Natural killer cell (primary cell): ENCODE results near the gene TIGD3. TPM values are rescaled to one million over a fixed set of nuclear protein-coding genes. Genes with fewer than 3 reads are reported as not detected.

Experiments used
- ATAC-seq, 3 donors: fragments of 150-1000 bp in 2 of 3; fragments of 200-7000 bp in 1 of 3; cut with Tn5 transposase; 1 replicate in 1 of 3; 2 replicates in 2 of 3; pipeline ENCODE4 v1.10.0; 2021; ENCODE audit warnings: mild to moderate bottlenecking in 2 of 3, moderate library complexity in 2 of 3
- DNase-seq, 2 donors: peaks; one replicate each; pipeline versions ENCODE4 v3.0.0 to v3.0.0-alpha.2; 2013 to 2021; ENCODE audit warnings: mixed read lengths in 1 of 2
- H3K27ac ChIP-seq: one replicate; pipeline ENCODE4 v1.5.1; 2013; ENCODE audit warnings: mild to moderate bottlenecking, low read length
- H3K27me3 ChIP-seq: one replicate; pipeline ENCODE4 v1.6.1; 2013; ENCODE audit warnings: low read length; ENCODE audit not compliant: control insufficient read depth, insufficient read depth
- H3K36me3 ChIP-seq: one replicate; pipeline ENCODE4 v1.6.1; 2013; ENCODE audit warnings: low read length; ENCODE audit not compliant: control insufficient read depth, insufficient read depth
- H3K4me1 ChIP-seq: one replicate; pipeline ENCODE4 v1.6.1; 2013; ENCODE audit warnings: low read length; ENCODE audit not compliant: control insufficient read depth, insufficient read depth
- H3K4me3 ChIP-seq: one replicate; pipeline ENCODE4 v1.5.1; 2013; ENCODE audit warnings: low read length
- H3K9me3 ChIP-seq: one replicate; pipeline ENCODE4 v1.6.1; 2013; ENCODE audit warnings: low read length; ENCODE audit not compliant: control insufficient read depth, insufficient read depth
- H3K27ac Mint-ChIP-seq, 2 donors: one replicate each; pipeline ENCODE4 v1.8.0; 2022; ENCODE audit warnings: mild to moderate bottlenecking in 2 of 2, mixed read lengths in 2 of 2, moderate library complexity in 1 of 2
- H3K27me3 Mint-ChIP-seq, 2 donors: one replicate each; pipeline ENCODE4 v1.8.0; 2022; ENCODE audit warnings: low read depth in 2 of 2, mixed read lengths in 2 of 2
- H3K36me3 Mint-ChIP-seq: one replicate; pipeline ENCODE4 v1.8.0; 2022; ENCODE audit warnings: mixed read lengths
- H3K4me1 Mint-ChIP-seq, 2 donors: one replicate each; pipeline ENCODE4 v1.8.0; 2022; ENCODE audit warnings: mixed read lengths in 2 of 2
- H3K4me3 Mint-ChIP-seq: one replicate; pipeline ENCODE4 v1.8.0; 2022; ENCODE audit warnings: mild to moderate bottlenecking, moderate library complexity, mixed read lengths
- H3K9me3 Mint-ChIP-seq, 2 donors: one replicate each; pipeline ENCODE4 v1.8.0; 2022; ENCODE audit warnings: mixed read lengths in 2 of 2
- WGBS: methylation state at CpG from one replicate; pipeline ENCODE4 v1.1.7; 2013; ENCODE audit warnings: missing lambda C conversion rate; ENCODE audit not compliant: insufficient coverage; 5-methylcytosine and 5-hydroxymethylcytosine counted together
- intact Hi-C: fragments of 100-400 bp; cut with micrococcal nuclease; formaldehyde crosslinking; loops from one replicate; pipeline ENCODE4 v1.14.2; 2022
- total RNA-seq, 4 donors: library from RNA; stranded (reverse); fragments of 120-200 nt in 1 of 4; gene quantifications; one replicate each; pipeline versions ENCODE4 v1.2.3 to v1.2.4, GENCODE V29; 2013 to 2022
- TF ChIP-seq, protein P1 (sequence below): fragments of 200-600 bp; IDR thresholded peaks from one replicate; pipeline ENCODE4 v1.8.0; 2022; ENCODE audit warnings: antibody characterized with exemption

The TIGD3 gene
- total RNA-seq, 3 donors from 2014 or later (not counting 1 experiment from before 2014, with no cell fraction given) = 0.70 to 2.2 (median 1.2) TPM

DNA sequence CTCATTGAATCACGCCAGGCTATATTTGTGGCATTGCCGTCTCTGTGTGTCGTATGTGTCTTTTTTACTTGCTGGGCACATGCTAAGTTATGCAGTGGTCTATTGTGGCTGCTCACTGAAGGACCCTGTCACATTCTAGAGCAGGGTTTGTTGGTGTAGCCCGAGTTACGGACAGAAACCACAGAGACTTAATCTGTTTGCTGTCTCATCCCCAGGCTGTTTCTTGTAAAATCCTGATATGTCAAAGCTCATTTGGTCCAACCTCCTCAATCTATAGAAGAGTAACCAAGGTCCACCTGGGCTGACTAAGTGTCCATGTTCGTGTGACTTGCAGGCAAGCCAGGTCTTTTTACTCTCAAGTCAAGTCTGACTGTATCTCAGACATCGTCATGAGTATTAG is 15.9 kb upstream of the TIGD3 start:
- Mint-ChIP-seq H3K27ac (peak overlapping the region; percentile 5 to 21), H3K4me1 (peaks cover 41 to 42% of the 10 kb centered on the region in 2 donors), H3K9me3 (no peaks in the 10 kb centered on the region), H3K4me3 (no peak overlapping the region), H3K27me3 (no peaks in the 10 kb centered on the region), H3K36me3 (no peaks in the 10 kb centered on the region)
- H3K9me3 ChIP-seq = no peaks in the 10 kb centered on the region
- DNase-seq (no peak), ATAC-seq (no peak)
- 79% methylated on average over 7 of the region's 7 CpGs for WGBS
- TF ChIP-seq, protein P1, sequence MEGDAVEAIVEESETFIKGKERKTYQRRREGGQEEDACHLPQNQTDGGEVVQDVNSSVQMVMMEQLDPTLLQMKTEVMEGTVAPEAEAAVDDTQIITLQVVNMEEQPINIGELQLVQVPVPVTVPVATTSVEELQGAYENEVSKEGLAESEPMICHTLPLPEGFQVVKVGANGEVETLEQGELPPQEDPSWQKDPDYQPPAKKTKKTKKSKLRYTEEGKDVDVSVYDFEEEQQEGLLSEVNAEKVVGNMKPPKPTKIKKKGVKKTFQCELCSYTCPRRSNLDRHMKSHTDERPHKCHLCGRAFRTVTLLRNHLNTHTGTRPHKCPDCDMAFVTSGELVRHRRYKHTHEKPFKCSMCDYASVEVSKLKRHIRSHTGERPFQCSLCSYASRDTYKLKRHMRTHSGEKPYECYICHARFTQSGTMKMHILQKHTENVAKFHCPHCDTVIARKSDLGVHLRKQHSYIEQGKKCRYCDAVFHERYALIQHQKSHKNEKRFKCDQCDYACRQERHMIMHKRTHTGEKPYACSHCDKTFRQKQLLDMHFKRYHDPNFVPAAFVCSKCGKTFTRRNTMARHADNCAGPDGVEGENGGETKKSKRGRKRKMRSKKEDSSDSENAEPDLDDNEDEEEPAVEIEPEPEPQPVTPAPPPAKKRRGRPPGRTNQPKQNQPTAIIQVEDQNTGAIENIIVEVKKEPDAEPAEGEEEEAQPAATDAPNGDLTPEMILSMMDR = no peak
- no peak overlapping the region for H3K4me3 ChIP-seq
- peaks cover 43% of the 10 kb centered on the region for H3K36me3 ChIP-seq
- no peaks in the 10 kb centered on the region for H3K27me3 ChIP-seq
- H3K4me1 ChIP-seq = peaks cover 9% of the 10 kb centered on the region
- H3K27ac ChIP-seq = no peak overlapping the region
- intact Hi-C loops = loop anchor here (10.0 kb wide), 1 partner anchor 494 kb away; the partner anchor contains the start of gene CDC42BPG

DNA sequence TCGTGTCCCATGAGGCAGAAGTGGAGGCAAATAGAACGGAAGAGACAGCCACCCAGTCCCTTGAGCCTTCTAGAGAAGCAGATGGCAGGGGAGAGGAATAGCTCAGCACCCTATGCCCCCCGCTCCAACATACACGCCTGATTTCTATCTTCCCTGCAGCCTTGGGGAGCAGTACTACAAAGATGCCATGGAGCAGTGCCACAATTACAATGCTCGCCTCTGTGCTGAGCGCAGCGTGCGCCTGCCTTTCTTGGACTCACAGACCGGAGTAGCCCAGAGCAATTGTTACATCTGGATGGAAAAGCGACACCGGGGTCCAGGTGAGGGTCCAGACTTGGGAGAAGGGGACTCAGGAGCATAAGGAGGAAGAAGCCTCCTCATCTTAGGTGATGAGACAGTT is 14.3 kb upstream of the TIGD3 start:
- Histone ChIP-seq H3K9me3 (no peaks in the 10 kb centered on the region), H3K27me3 (no peaks in the 10 kb centered on the region), H3K36me3 (peaks cover 59% of the 10 kb centered on the region), H3K4me1 (no peaks in the 10 kb centered on the region), H3K4me3 (no peak overlapping the region), H3K27ac (no peak overlapping the region)
- no peaks in the 10 kb centered on the region for H3K9me3 Mint-ChIP-seq
- WGBS = 98% methylated on average over 11 of the region's 11 CpGs
- no peaks in the 10 kb centered on the region for H3K27me3 Mint-ChIP-seq
- peak overlapping the region in 1 of 2 donors; percentile 25 for H3K27ac Mint-ChIP-seq
- no peak overlapping the region for H3K4me3 Mint-ChIP-seq
- ATAC-seq (no peak), DNase-seq (no peak)
- intact Hi-C loops = no loop called here
- TF ChIP-seq, protein P1 = no peak
- peaks cover 30 to 34% of the 10 kb centered on the region in 2 donors for H3K4me1 Mint-ChIP-seq
- H3K36me3 Mint-ChIP-seq = peaks cover 8% of the 10 kb centered on the region

DNA sequence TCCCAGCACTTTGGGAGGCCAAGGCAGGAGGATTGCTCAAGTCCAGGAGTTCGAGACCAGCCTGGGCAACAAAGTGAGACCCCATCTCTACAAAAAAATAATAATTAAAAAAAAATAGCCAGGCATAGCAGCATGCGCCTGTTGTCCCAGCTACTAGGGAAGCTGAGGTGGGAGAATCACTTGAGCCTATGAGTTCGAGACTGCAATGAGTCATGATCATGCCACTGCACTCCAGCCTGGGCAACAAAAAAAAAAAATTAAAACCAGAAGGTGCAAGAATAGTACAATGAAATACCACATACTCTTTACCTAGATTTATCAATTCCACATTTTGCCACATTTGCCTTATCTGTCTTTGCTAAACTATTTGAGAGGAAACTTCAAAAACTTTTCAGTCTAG is 12.7 kb upstream of the TIGD3 start:
- Histone ChIP-seq H3K9me3 (no peaks in the 10 kb centered on the region), H3K36me3 (peaks cover 72% of the 10 kb centered on the region), H3K4me1 (no peaks in the 10 kb centered on the region), H3K27me3 (no peaks in the 10 kb centered on the region), H3K4me3 (no peak overlapping the region), H3K27ac (no peak overlapping the region)
- TF ChIP-seq, protein P1 = no peak
- H3K36me3 Mint-ChIP-seq = peaks cover 16% of the 10 kb centered on the region
- DNase-seq (no peak), ATAC-seq (no peak)
- peaks cover 24 to 28% of the 10 kb centered on the region in 2 donors for H3K4me1 Mint-ChIP-seq
- no peaks in the 10 kb centered on the region for H3K9me3 Mint-ChIP-seq
- H3K4me3 Mint-ChIP-seq = no peak overlapping the region
- 100% methylated on average over 2 of the region's 3 CpGs for WGBS
- H3K27me3 Mint-ChIP-seq = no peaks in the 10 kb centered on the region
- intact Hi-C loops = no loop called here
- no peak overlapping the region for H3K27ac Mint-ChIP-seq

DNA sequence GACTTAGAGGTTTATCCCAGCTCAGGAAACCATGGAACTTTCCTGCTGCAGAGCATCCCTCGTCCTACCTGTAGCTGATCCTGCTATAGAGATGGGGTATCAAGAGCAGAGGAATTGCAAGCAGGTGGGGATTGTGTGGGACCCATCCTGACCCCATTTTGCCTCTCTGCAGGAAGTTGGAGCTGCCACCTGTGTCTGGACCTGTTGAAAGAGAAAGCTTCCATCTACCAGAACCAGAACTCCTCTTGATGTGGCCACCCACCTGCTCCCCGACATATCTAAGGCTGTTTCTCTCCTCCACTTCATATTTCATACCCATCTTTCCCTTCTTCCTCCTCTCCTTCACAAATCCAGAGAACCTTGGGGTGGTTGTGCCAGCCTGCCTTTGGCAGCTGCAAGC is 3.0 kb upstream of the TIGD3 start:
- no peaks in the 10 kb centered on the region for H3K27me3 ChIP-seq
- Mint-ChIP-seq H3K36me3 (peaks cover 4% of the 10 kb centered on the region), H3K4me1 (peaks cover 15 to 20% of the 10 kb centered on the region in 2 donors), H3K27ac (peak overlapping the region in 1 of 2 donors; percentile 53), H3K27me3 (no peaks in the 10 kb centered on the region), H3K4me3 (no peak overlapping the region), H3K9me3 (no peaks in the 10 kb centered on the region)
- intact Hi-C loops = loop anchor here (10.0 kb wide), 1 partner anchor 433 kb away; the partner anchor contains the start of genes AP5B1 and OVOL1
- WGBS = 97% methylated on average over 2 of the region's 2 CpGs
- H3K27ac ChIP-seq = no peak overlapping the region
- no peak overlapping the region for H3K4me3 ChIP-seq
- H3K9me3 ChIP-seq = no peaks in the 10 kb centered on the region
- ATAC-seq (no peak), DNase-seq (no peak)
- TF ChIP-seq, protein P1 = no peak
- H3K4me1 ChIP-seq = peaks cover 19% of the 10 kb centered on the region
- peaks cover 41% of the 10 kb centered on the region for H3K36me3 ChIP-seq
